ENCODE results near the gene RAF1. TPM values are rescaled to one million over a fixed set of nuclear protein-coding genes. Genes with fewer than 3 reads are reported as not detected.
A peak's percentile ranks its signal among the peaks of the same experiment; 100 is the strongest.

Gene RAF1
- total RNA-seq, 2 donors from 2014 or later = 95.4 to 116 TPM

DNA sequence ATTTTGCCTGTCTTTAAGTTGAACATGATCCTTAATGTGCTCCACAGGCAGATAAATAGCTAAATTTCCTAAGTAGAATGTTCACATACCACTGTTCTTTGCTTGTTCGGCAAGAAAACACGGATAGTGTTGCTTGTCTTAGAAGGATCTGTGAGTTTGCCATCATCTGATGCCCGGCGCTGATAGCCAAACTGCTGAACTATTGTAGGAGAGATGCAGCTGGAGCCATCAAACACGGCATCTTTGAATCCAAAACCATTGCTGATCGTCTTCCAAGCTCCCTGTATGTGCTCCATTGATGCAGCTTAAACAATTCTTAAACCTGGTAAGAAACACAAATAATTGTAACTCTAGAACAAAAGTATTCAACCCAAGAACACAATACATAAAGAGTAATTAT, 45.5 kb downstream of the RAF1 start:
- 95 to 97% methylated on average over 6 of the region's 6 CpGs for WGBS, 2 experiments (ENCODE audit: insufficient coverage in 1 of 2, insufficient read length in 1 of 2)
- Histone ChIP-seq H3K27me3 (ENCODE audit: control insufficient read depth, insufficient read depth, low read length, poor library complexity, severe bottlenecking) (no peaks in the 10 kb centered on the region), H3K9me3 (ENCODE audit: control insufficient read depth, low read length) (no peaks in the 10 kb centered on the region), H3K4me1 (ENCODE audit: control insufficient read depth, insufficient read depth, low read length) (no peaks in the 10 kb centered on the region), H3K9ac (ENCODE audit: extremely low read depth, low read length, poor library complexity, severe bottlenecking) (no peak overlapping the region), H3K36me3 (ENCODE audit: control insufficient read depth, insufficient read depth, low read length) (peaks cover 48% of the 10 kb centered on the region), H3K4me3 (ENCODE audit: low read length) (no peak overlapping the region), H3K27ac (ENCODE audit: low read depth, low read length) (no peak overlapping the region)
- no peaks in the 10 kb centered on the region for H3K9me3 Mint-ChIP-seq
- no peak for DNase-seq
- H3K4me1 Mint-ChIP-seq = peaks cover 11% of the 10 kb centered on the region
- no peaks in the 10 kb centered on the region for H3K27me3 Mint-ChIP-seq (ENCODE audit: insufficient read depth)
- H3K4me3 Mint-ChIP-seq = no peak overlapping the region
- TF ChIP-seq, protein P1, sequence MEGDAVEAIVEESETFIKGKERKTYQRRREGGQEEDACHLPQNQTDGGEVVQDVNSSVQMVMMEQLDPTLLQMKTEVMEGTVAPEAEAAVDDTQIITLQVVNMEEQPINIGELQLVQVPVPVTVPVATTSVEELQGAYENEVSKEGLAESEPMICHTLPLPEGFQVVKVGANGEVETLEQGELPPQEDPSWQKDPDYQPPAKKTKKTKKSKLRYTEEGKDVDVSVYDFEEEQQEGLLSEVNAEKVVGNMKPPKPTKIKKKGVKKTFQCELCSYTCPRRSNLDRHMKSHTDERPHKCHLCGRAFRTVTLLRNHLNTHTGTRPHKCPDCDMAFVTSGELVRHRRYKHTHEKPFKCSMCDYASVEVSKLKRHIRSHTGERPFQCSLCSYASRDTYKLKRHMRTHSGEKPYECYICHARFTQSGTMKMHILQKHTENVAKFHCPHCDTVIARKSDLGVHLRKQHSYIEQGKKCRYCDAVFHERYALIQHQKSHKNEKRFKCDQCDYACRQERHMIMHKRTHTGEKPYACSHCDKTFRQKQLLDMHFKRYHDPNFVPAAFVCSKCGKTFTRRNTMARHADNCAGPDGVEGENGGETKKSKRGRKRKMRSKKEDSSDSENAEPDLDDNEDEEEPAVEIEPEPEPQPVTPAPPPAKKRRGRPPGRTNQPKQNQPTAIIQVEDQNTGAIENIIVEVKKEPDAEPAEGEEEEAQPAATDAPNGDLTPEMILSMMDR (conservative IDR thresholded peaks at IDR 0.05) = no peak
- H3K36me3 Mint-ChIP-seq (ENCODE audit: low read depth) = peaks cover 29% of the 10 kb centered on the region
- no peak overlapping the region for H3K27ac Mint-ChIP-seq

DNA sequence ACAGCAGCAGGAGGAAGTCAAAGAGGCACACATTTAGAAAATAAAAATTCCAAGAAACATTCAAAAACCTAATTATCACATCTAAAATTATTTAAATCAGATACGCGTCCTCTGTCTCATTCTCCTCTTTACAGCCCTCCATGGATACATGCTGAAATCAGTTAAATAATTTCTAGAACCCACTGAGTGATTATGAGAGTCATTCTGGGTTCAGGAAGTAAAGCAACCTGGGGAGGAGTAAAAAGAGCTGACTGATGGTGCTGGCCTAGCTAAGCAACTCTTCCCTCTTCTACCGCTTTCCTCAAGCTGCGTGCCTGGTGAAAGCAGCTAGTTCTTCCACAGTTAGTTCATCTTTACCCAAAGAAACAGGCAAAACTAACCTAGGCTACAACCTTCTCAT, 48.7 kb downstream of the RAF1 start:
- DNase-seq = no peak
- Histone ChIP-seq H3K4me3 (ENCODE audit: low read length) (no peak overlapping the region), H3K27me3 (ENCODE audit: control insufficient read depth, insufficient read depth, low read length, poor library complexity, severe bottlenecking) (no peaks in the 10 kb centered on the region), H3K9me3 (ENCODE audit: control insufficient read depth, low read length) (no peaks in the 10 kb centered on the region), H3K27ac (ENCODE audit: low read depth, low read length) (no peak overlapping the region), H3K4me1 (ENCODE audit: control insufficient read depth, insufficient read depth, low read length) (no peaks in the 10 kb centered on the region), H3K9ac (ENCODE audit: extremely low read depth, low read length, poor library complexity, severe bottlenecking) (no peak overlapping the region), H3K36me3 (ENCODE audit: control insufficient read depth, insufficient read depth, low read length) (peaks cover 67% of the 10 kb centered on the region)
- H3K4me3 Mint-ChIP-seq = no peak overlapping the region
- TF ChIP-seq, protein P1 (conservative IDR thresholded peaks at IDR 0.05) = no peak
- WGBS, 2 experiments (ENCODE audit: insufficient coverage in 1 of 2, insufficient read length in 1 of 2) = 100% methylated on average over 4 of the region's 4 CpGs; no CpG with 5 or more reads in 1 of the 2 experiments
- H3K27me3 Mint-ChIP-seq (ENCODE audit: insufficient read depth) = no peaks in the 10 kb centered on the region
- H3K27ac Mint-ChIP-seq = peak overlapping the region; percentile 70
- peaks cover 13% of the 10 kb centered on the region for H3K4me1 Mint-ChIP-seq
- H3K9me3 Mint-ChIP-seq = no peaks in the 10 kb centered on the region
- peaks cover 44% of the 10 kb centered on the region for H3K36me3 Mint-ChIP-seq (ENCODE audit: low read depth)

DNA sequence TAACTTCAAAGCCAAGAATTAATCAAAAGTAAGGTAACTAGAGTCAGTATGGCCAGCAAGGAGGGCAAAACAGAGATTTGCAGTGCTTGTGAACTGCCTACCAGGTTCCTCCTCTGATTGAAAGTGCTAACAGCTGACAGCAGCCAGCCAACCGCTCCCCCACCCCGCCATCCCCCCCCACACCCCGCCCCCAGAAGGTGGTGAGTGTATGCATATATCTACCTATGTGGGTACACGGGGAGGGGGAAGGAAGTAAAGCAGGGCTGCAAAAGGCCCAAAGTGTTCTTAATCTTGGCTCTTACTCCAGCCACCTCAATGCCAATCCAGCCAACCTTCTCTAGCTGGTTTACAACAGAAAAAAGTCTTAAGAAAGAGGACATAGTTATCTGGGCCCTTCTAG, 50.7 kb downstream of the RAF1 start:
- peak; percentile 53 for DNase-seq
- Histone ChIP-seq H3K9me3 (ENCODE audit: control insufficient read depth, low read length) (no peaks in the 10 kb centered on the region), H3K27me3 (ENCODE audit: control insufficient read depth, insufficient read depth, low read length, poor library complexity, severe bottlenecking) (no peaks in the 10 kb centered on the region), H3K36me3 (ENCODE audit: control insufficient read depth, insufficient read depth, low read length) (peaks cover 81% of the 10 kb centered on the region), H3K4me3 (ENCODE audit: low read length) (no peak overlapping the region), H3K9ac (ENCODE audit: extremely low read depth, low read length, poor library complexity, severe bottlenecking) (no peak overlapping the region), H3K27ac (ENCODE audit: low read depth, low read length) (no peak overlapping the region), H3K4me1 (ENCODE audit: control insufficient read depth, insufficient read depth, low read length) (no peaks in the 10 kb centered on the region)
- 80% methylated on average over 1 of the region's 4 CpGs; no CpG with 5 or more reads in 1 of the 2 experiments for WGBS, 2 experiments (ENCODE audit: insufficient coverage in 1 of 2, insufficient read length in 1 of 2)
- Mint-ChIP-seq H3K36me3 (ENCODE audit: low read depth) (peaks cover 52% of the 10 kb centered on the region), H3K4me3 (no peak overlapping the region), H3K27me3 (ENCODE audit: insufficient read depth) (no peaks in the 10 kb centered on the region), H3K4me1 (peaks cover 13% of the 10 kb centered on the region), H3K27ac (peak overlapping the region; percentile 56), H3K9me3 (no peaks in the 10 kb centered on the region)
- TF ChIP-seq, protein P1 (conservative IDR thresholded peaks at IDR 0.05) = no peak

All from endodermal cell (in vitro differentiated cells).